Upper lobe of left lung (tissue), 6 donors: ENCODE data around the gene RAX. TPM values are rescaled to one million over a fixed set of nuclear protein-coding genes. Genes with fewer than 3 reads are reported as not detected.
"Not testable (repeated sequence)": the region's sequence is repeated elsewhere in the genome, so short reads cannot be mapped to it uniquely, and the experiment has no call there.

Experiments used
- ATAC-seq, 2 donors: fragments of 200-7000 bp; cut with Tn5 transposase; one replicate each; pipeline ENCODE4 v1.9.1; 2022; ENCODE audit warnings: mild to moderate bottlenecking in 2 of 2, moderate library complexity in 2 of 2; ENCODE audit not compliant: low FRiP score in 2 of 2
- DNase-seq, 2 donors: peaks; one replicate each; pipeline ENCODE4 v3.0.0-alpha.2; 2019 to 2020
- H3K27ac ChIP-seq, 4 donors: fragments of 200-600 bp; sonication (generic); one replicate each; pipeline ENCODE4 v1.5.1; 2016 to 2019
- H3K27me3 ChIP-seq, 4 donors: fragments of 200-600 bp; sonication (generic); one replicate each; pipeline ENCODE4 v1.5.1; 2017 to 2019
- H3K36me3 ChIP-seq, 4 donors: fragments of 200-600 bp; sonication (generic); one replicate each; pipeline ENCODE4 v1.5.1; 2016 to 2019
- H3K4me1 ChIP-seq, 4 donors: fragments of 200-600 bp; sonication (generic); one replicate each; pipeline ENCODE4 v1.5.1; 2018 to 2019
- H3K4me3 ChIP-seq, 4 donors: fragments of 200-600 bp; sonication (generic); one replicate each; pipeline ENCODE4 v1.5.1; 2017 to 2019; ENCODE audit warnings: mild to moderate bottlenecking in 2 of 4, moderate library complexity in 1 of 4
- H3K9me3 ChIP-seq, 4 donors: fragments of 200-600 bp; sonication (generic); one replicate each; pipeline ENCODE4 v1.5.1; 2018 to 2019
- CTCF ChIP-seq, 6 experiments: fragments of 450-650 bp in 4 of 6; fragments of 200-600 bp in 2 of 6; sonication (generic) in 2 of 6; IDR thresholded peaks; one replicate each; pipeline ENCODE4 v1.5.1; 2016 to 2019; ENCODE audit warnings: antibody characterized with exemption in 6 of 6
- EP300 ChIP-seq, 4 donors: sonication (generic); formaldehyde crosslinking; IDR thresholded peaks; one replicate each; pipeline ENCODE4 v1.5.1; 2017; ENCODE audit warnings: antibody characterized with exemption in 4 of 4, control low read depth in 2 of 4
- POLR2A ChIP-seq, 4 donors: fragments of 450-650 bp; IDR thresholded peaks; one replicate each; pipeline ENCODE4 v1.5.1; 2016 to 2017; ENCODE audit warnings: antibody characterized with exemption in 4 of 4, mild to moderate bottlenecking in 2 of 4
- POLR2AphosphoS5 ChIP-seq, 2 donors: sonication (generic); formaldehyde crosslinking; IDR thresholded peaks; one replicate each; pipeline ENCODE4 v1.5.1; 2017; ENCODE audit warnings: antibody characterized with exemption in 2 of 2
- WGBS, 2 donors: methylation state at CpG; one replicate each; pipeline ENCODE4 v1.1.5; 2017 to 2018; 5-methylcytosine and 5-hydroxymethylcytosine counted together
- total RNA-seq, 6 donors: library from RNA; depleted of rRNA in 4 of 6; stranded (reverse); fragments of >200 nt in 4 of 6; gene quantifications; one replicate each; pipeline versions ENCODE4 v1.1.0 to v1.2.1, GENCODE V29; 2016 to 2021
- donor health status: DM: no; HTN: no; CAD: no; lungs with moderate emphysema.
- donor health status: DM: no; HTN: yes; CAD: no; lungs with severe emphysema.

RAX gene
- total RNA-seq, 6 donors from 2014 or later, result not detected

- peak in 1 of 2 donors; percentile 59 for DNase-seq
- ATAC-seq, result peak; percentile 13 to 24
- H3K4me1 ChIP-seq, result peaks cover 4 to 36% (median 22%) of the 10 kb centered on the region in 4 donors
- no peaks in the 10 kb centered on the region for H3K36me3 ChIP-seq
- H3K4me3 ChIP-seq, result peak overlapping the region in 3 of 4 donors; percentile 15 to 43 (median 21)
- WGBS, 2 donors, result 6 to 11% methylated on average over 5 to 22 of the region's 38 CpGs
- no peak overlapping the region for H3K27ac ChIP-seq
- no peak for TF ChIP-seq CTCF (IDR thresholded peaks at IDR 0.05)
- H3K9me3 ChIP-seq, result no peaks in the 10 kb centered on the region
- H3K27me3 ChIP-seq, result peaks cover 0 to 68% (median 38%) of the 10 kb centered on the region in 4 donors
Measured at GRCh38 chr18:59265246-59265973, 7.8 kb downstream of the RAX start.

GRCh38 chr18:59264651-59265245, 8.5 kb downstream of the RAX start:
- Histone ChIP-seq H3K4me3 (peak overlapping the region in 1 of 4 donors; percentile 21), H3K27ac (no peak overlapping the region), H3K4me1 (peaks cover 4 to 36% (median 22%) of the 10 kb centered on the region in 4 donors), H3K27me3 (peaks cover 0 to 62% (median 34%) of the 10 kb centered on the region in 4 donors), H3K36me3 (no peaks in the 10 kb centered on the region), H3K9me3 (no peaks in the 10 kb centered on the region)
- peak; percentile 33 to 47 for ATAC-seq
- TF ChIP-seq POLR2A (IDR thresholded peaks at IDR 0.05) (no peak), POLR2AphosphoS5 (IDR thresholded peaks at IDR 0.05) (no peak), CTCF (IDR thresholded peaks at IDR 0.05) (no peak), EP300 (IDR thresholded peaks at IDR 0.05) (no peak)
- 10 to 14% methylated on average over 23 to 34 of the region's 41 CpGs for WGBS, 2 donors
- DNase-seq, result peak in 1 of 2 donors; percentile 65

- Histone ChIP-seq H3K27ac (no peak overlapping the region), H3K4me3 (no peak overlapping the region), H3K27me3 (peaks cover 0 to 56% (median 31%) of the 10 kb centered on the region in 4 donors), H3K9me3 (no peaks in the 10 kb centered on the region), H3K36me3 (no peaks in the 10 kb centered on the region), H3K4me1 (peaks cover under 1 to 32% (median 20%) of the 10 kb centered on the region in 4 donors)
- TF ChIP-seq POLR2A (IDR thresholded peaks at IDR 0.05) (no peak), CTCF (IDR thresholded peaks at IDR 0.05) (no peak), EP300 (IDR thresholded peaks at IDR 0.05) (no peak), POLR2AphosphoS5 (IDR thresholded peaks at IDR 0.05) (no peak)
- ATAC-seq (peak in 1 of 2 donors; percentile 32), DNase-seq (peak in 1 of 2 donors; percentile 57)
- WGBS, 2 donors, result 4 to 14% methylated on average over 11 to 17 of the region's 17 CpGs
Measured at GRCh38 chr18:59264121-59264571, 9.1 kb downstream of the RAX start.

GRCh38 chr18:59263661-59264060, 9.6 kb downstream of the RAX start:
- TF ChIP-seq CTCF (IDR thresholded peaks at IDR 0.05) (no peak), EP300 (IDR thresholded peaks at IDR 0.05) (no peak), POLR2AphosphoS5 (IDR thresholded peaks at IDR 0.05) (no peak), POLR2A (IDR thresholded peaks at IDR 0.05) (no peak)
- H3K9me3 ChIP-seq, result no peaks in the 10 kb centered on the region
- 8 to 13% methylated on average over 13 to 16 of the region's 16 CpGs for whole genome bisulfite sequencing, 2 donors
- peak in 1 of 2 donors; percentile 45 for DNase-seq
- peaks cover 0 to 27% (median 17%) of the 10 kb centered on the region in 4 donors for H3K4me1 ChIP-seq
- H3K36me3 ChIP-seq, result no peaks in the 10 kb centered on the region
- ATAC-seq, result no peak
- no peak overlapping the region for H3K27ac ChIP-seq
- peaks cover 0 to 52% (median 29%) of the 10 kb centered on the region in 4 donors for H3K27me3 ChIP-seq
- H3K4me3 ChIP-seq, result no peak overlapping the region

GRCh38 chr18:59262243-59262642, 11.0 kb downstream of the RAX start:
- not testable (repeated sequence) for H3K9me3 ChIP-seq, H3K27ac ChIP-seq, H3K4me3 ChIP-seq, DNase-seq, H3K36me3 ChIP-seq, ATAC-seq
- peaks cover 0 to 14% (median 6%) of the 10 kb centered on the region in 4 donors for H3K4me1 ChIP-seq
- 86 to 89% methylated on average over 2 of the region's 2 CpGs for WGBS, 2 donors
- peaks cover 0 to 40% (median 22%) of the 10 kb centered on the region in 4 donors for H3K27me3 ChIP-seq

- Histone ChIP-seq H3K27me3 (peaks cover 0 to 36% (median 20%) of the 10 kb centered on the region in 4 donors), H3K4me1 (peaks cover 0 to 14% (median 6%) of the 10 kb centered on the region in 4 donors)
- 80 to 84% methylated on average over 3 of the region's 3 CpGs for WGBS, 2 donors
- DNase-seq, H3K9me3 ChIP-seq, ATAC-seq, H3K4me3 ChIP-seq, H3K36me3 ChIP-seq, H3K27ac ChIP-seq: not testable (repeated sequence)
Measured at GRCh38 chr18:59261842-59262241, 11.4 kb downstream of the RAX start.

GRCh38 chr18:59255491-59255890, 17.8 kb downstream of the RAX start:
- H3K27ac ChIP-seq, H3K9me3 ChIP-seq, H3K36me3 ChIP-seq, H3K4me1 ChIP-seq, ATAC-seq, H3K4me3 ChIP-seq, H3K27me3 ChIP-seq: not testable (repeated sequence)
- peak in 1 of 2 donors; percentile 56 for DNase-seq
- WGBS, 2 donors, result 89 to 90% methylated on average over 3 to 29 of the region's 30 CpGs
